Kidney glomerular epithelial cell (primary cell): ENCODE results near the gene NSG2.

Source experiments
- DNase-seq: peaks from one replicate; lab custom pipeline; 2025; lab: John Stamatoyannopoulos, UW

Gene NSG2

DNA sequence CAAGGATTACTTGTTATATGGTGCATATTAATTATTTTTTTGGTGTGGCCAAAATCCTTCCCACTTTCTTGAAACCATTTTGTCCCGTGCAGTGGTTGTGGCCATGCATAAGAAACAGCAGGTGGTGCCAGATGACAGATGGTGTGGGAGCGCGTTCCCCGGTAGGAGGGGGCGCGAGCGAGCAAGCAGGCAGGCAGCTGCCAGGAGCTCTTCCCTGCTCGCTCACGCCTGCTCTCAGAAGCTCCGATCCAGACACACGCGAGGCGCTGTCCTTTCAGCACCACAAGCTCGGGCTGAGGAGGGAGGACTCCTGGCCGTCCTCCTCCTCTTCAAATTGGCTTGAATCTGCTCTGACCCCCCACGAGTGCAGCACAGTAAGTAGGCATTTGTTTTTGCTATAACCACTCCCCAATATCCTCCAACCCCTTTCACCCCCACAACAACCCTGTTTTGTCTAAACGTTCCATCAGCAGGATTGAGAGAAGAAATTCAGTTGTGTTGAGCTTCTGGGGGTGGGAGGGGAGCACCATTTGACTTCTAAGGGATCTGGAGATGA, at the start of gene NSG2:
Gene NSG2 (plus strand): TSS at position 237 of the 556 bp plus-strand sequence. CDS start 1,050 bp downstream, outside the sequence.
- peak; percentile 70 for DNase-seq

DNA sequence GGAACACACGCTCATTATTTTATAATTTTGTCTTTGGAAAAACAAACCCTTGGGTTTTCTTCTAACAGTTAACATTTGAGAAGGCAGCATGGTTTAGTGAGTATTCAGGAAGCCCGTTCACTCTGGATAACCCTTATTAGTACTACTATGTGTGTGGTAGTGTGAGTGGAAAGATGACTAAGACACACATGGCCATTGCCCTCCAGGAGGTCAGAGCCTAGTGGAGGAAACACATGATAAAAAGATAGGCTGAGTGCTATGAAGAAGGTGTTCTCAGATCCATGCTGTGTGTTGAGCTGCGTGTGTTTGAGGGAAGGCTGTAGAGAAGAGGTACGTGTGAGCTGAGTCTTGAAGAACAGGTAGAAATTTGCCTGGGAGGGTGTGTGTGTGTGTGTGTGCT, 48.2 kb upstream of the NSG2 start:
- DNase-seq, result no peak

DNA sequence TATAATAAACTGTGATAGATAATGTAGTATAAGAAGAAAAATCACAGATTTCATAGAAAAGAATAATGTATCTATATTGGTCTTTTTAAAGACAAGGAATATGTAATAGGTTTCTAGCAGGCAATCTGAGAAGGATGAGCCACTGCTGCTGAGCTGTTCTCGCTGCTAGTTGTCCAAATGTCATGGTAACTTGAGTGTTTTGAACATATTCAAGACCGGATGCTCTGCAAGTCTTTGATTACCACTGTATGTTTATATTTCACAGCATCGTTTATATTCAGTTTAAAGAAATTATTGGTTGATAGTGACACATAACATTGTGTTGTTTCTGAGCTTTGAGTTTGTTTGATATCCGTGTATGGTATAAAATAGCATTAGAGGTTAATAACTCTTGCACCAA, 47.0 kb upstream of the NSG2 start:
- no peak for DNase-seq

DNA sequence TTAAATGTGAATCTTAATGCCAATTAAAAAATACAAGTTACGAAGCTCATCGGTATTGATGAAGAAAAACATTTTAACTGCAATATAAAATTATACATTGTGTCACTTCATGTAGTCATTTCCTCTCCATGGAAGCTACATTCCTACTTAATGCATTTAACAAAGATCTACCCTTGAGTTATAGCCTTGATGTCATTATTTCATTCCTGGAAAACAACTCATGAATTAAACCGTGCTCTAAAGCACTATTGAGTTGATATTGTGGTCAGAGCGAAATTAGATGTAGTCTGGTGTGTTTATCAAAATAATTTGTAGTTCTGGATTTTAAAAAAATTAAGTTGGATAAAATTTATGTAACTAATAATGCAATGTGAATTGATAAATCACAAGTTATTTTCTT, 45.4 kb upstream of the NSG2 start:
- DNase-seq, result no peak

DNA sequence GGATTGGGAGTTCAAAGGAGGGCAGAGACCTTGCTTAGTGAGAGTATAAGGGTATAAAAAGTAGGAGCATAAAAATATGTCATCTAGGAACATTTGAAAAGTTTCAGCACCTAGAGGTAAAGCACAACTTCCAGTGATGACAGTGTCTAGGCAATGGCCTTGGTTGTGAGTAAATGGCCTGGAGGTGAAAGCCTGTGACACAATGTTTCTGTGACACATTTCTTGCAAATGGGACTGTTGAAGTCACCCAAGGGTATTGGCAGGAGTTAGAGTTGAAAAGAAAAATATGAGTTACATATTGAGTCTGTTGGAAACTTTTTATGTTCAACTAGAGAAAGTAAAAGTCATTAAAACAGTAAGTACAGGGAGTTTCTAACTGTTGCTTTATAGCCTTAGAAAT, 41.7 kb upstream of the NSG2 start:
- no peak for DNase-seq

DNA sequence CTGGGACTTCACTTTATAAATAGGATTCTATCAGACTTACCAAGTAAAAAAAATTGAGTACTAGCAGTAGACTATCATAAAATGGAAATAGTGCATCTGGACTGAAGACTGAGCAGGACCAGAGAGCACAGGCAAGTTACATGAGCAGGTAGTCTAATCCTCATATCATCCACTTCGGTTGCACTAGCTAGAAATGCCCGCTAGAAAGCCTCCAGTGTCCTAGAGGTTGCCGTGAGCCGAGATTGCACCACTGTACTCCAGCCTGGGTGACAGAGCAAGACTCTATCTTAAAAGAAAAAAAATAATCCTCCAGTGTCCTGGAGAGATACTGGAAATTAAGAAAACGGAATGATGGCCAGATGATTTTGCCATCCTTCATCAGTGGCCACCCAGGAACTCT, 36.6 kb upstream of the NSG2 start:
- DNase-seq, result no peak

DNA sequence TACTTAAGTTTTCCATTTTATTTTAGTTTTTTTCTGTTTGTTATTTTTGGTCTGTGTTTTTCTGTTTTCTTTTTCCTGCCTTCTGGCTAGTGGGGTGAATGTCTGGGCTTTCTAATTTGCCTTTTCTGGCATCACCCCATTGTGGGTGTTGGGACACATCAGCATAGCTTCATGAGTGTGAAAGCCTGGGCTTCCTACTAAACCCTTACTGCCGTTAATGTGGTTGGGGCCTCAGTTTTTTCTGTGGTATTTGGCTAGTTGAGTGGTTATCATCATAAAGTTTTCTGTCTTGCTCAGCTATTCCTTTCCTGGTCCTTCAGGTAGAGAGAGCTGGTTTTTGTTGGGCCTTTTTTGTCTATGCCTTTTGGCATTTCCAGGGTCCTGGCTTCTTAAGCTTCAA, 35.1 kb upstream of the NSG2 start:
- DNase-seq, result no peak

DNA sequence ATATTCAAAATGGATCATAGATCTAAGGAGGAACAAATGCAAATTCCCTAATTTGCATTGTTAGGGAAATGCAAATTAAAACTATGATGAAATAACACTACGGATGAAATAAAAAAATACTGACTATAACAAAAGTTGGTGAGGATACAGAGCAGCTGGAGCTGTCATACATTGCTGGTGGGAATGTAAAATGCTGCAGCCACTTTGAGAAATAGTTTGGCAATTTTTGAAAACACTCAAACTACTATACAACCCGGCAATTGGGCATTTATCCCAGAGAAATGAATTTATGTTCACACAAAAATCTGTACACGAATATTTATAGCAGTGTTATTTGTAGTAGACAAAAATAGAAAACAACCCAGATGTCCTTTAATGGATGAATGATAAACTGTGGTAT, 34.1 kb upstream of the NSG2 start:
- DNase-seq, result no peak

DNA sequence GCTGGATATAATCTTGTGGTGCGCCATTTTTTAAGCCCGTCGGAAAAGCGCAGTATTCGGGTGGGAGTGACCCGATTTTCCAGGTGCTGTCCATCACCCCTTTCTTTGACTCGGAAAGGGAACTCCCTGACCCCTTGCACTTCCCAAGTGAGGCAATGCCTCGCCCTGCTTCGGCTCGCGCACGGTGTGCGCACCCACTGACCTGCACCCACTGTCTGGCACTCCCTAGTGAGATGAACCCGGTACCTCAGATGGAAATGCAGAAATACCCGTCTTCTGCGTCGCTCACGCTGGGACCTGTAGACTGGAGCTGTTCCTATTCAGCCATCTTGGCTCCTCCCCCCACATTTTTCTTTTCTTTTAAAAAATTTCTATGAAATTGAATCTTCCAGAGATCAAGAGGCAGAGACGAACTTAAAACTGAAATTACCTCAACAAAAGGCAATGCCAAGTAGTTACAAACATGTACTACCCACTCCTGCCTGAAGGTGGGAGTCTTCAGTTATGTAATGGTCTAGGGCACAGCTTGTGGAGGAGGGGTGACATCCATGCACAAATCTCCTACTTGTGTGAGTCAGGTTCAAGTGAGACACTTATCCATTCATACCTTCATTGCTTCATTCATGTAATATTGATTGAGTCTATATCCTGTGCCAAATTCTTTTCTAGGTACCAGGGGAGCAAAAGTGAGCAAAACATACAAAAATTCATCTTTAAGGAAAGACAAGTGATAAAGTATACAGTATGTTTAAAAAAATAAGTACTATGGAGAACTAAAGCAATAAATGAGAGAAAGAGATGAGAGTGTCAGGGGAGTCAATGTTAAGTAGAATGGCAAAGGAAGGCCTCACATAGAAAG, 25.2 kb upstream of the NSG2 start:
- peak; percentile 13 for DNase-seq

DNA sequence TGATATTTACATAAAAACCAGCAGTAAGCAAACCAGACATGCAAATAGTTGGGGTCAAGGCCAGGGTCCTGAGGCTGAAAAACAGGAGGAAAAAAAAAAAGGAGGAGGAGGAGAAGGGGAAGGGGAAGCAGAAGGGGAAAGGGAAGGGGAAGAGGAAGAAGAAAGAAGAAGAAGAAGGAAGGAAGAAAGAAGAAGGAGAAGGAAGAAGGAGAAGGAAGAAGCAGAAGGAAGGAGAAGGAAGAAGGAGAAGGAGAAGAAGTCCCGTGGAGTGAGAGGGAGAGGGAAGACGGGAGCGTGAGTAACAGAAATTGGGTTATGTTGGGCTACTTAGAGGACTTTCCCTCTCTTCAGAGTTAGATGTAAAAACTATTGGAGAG, 24.6 kb upstream of the NSG2 start:
- no peak for DNase-seq

DNA sequence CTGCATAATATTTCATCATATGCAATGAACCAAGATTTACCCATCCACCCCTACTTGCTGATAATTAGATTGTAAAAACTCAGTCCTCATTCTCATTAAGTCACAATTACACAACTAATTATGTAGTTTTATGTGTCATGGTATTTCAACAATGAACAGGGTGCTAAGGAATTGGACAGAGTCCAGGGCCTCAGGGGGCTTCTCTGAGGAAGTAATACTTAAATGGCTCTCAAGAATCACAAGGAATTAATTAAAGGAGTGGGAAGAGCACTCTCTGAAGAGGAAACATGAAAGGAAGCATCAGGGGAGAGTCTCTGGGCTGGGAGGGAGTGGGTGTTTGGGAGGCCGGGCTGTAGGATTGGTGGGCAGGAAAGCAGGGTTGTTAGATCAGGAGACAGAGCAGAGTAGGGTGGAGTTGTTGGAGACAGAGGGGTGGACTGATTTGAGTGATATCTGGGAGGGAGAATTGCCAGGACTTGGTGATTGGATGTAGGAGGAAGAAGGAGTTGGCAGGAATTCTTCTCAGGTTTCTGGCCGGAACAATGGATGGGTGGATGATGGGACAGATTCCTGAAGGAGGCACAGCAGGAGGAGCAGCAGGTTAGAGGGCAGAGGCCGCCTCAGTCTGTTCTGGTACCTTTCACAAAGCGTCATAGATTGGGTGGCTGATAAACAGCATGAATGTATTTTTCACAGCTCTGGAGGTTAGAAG, 23.0 kb upstream of the NSG2 start:
- DNase-seq, result no peak

DNA sequence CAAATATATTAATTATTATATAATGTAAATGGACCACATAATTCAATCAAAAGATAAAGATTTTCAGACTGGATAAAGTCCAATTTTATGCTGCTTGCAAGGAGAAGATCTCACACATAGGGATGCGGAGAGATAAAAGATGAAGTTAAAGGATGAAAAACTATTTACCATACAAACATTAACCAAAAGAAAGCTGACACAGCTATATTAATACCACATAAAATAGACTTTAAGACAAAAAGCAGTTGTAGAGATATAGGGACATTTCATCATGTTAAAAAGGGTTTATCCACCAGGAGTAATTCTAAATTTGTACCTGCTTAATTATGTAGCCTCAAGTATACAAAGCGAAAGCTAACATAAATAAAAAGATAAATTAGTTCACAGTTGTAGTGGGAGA, 15.2 kb upstream of the NSG2 start:
- no peak for DNase-seq

DNA sequence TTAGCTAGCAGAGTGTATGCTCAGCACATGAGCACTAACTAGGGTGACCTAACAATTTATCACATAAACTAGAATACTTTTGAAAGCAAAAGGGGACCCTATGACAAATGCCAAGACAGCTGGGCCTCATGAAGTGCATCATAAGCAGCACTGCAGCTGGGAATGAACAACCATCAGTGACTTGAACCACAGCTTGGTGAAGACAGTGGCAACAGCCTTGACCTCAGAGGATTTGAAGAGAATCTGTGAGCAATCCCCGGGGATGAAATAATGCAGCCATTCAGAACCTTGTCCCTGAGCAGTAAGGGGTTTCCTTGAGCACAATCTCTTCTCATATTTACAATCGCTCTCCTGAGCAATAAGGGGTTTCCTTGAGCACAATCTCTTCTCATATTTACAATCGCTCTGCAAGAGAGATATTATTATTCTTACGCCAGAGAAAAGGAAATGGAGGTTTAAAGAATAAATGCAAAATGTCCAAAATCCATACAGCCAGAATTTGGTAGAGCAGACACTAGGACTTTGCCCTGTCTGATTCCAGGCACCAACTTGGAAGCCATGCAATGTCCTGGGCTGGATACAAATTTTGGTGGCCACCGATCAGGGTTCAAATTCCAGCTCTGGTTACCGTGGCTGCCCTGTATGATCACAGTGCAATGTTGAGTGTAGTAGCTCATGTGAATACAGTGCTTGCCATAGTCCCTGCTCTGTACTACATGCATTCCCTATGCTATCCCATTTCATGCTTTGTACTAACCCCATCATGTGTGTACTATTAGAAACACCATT, 846 bp upstream of the NSG2 start:
- DNase-seq, result no peak

DNA sequence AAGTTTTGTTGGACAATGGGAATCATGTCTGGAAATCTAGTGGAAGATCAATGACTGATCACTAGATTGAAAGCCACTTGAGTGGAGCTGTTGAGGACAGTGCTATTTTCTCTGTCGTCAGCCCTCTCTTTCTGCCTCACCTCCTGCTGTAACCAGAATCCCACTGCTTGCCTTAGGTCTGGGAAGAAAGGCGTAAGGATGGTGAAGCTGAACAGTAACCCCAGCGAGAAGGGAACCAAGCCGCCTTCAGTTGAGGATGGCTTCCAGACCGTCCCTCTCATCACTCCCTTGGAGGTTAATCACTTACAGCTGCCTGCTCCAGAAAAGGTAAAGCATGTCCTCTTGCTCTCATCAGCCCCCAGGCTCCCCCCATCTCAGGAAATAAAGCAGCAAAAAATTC, 1.1 kb downstream of the NSG2 start:
- DNase-seq, result no peak

DNA sequence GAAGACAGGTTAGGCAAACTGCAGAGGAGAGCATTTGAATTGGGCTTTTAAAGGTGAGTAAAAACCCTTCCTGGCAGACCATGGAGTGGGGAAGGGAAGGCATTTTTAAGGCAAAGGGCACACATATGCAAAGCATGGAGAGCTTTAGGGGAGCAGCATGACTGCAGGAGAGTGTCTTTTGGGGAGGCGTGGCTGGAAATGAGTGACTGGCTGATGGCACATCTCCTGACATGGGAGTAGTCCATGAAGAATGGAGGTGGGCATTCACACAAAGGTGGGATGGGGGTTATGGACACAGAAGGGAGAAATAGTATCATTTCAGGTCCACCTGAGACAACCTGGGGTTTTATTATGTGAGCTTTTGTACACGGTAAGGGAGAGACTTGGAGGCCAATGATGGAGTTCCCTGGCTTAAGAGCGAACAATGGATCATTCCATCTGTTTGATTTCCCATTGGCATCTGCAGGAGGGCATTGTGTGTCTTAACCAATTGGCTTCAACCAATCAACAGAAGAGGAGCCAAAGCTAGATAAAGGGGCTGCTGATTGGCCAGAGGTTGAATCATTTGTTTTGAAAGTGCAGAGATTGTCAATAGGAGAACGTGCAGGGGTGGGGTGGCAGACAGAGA, 2.1 kb downstream of the NSG2 start:
- DNase-seq, result no peak

DNA sequence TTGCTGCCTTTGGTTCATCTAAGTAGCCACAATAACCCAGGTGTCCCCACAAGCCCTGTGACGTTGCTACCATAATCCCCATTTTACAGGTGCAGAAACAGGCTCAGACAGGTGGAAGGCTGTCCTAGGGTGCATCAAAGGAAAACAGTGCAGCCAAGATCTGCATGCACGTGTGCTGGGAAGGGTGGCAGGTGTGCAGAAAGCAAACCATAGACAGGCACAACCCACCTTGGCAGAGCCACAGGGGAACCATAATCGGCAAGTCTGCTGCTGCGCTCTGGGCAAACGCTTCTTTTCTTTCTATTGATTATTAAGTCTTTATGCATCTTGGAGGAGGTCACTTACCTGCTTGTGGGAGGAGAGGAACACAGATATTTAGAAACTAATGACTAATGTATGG, 7.1 kb downstream of the NSG2 start:
- DNase-seq, result no peak

DNA sequence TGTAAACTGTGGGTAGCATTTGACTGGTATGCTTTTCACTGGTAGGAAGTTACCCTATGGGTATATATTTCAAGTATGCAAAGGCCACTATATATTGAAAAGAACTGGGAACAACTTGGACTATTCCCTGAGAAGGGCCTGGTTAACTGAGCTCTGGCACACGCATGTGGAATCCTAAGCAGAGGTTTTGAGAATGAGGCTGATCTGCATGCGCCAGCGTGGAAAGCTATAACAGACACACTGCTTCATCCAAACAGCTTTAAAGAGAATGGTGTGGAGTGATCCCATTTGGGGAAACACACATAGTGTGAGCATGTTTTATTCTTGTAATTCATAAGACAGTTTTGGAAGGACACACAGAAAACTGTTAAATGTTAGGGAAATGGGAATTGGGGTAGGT, 8.4 kb downstream of the NSG2 start:
- DNase-seq, result no peak

DNA sequence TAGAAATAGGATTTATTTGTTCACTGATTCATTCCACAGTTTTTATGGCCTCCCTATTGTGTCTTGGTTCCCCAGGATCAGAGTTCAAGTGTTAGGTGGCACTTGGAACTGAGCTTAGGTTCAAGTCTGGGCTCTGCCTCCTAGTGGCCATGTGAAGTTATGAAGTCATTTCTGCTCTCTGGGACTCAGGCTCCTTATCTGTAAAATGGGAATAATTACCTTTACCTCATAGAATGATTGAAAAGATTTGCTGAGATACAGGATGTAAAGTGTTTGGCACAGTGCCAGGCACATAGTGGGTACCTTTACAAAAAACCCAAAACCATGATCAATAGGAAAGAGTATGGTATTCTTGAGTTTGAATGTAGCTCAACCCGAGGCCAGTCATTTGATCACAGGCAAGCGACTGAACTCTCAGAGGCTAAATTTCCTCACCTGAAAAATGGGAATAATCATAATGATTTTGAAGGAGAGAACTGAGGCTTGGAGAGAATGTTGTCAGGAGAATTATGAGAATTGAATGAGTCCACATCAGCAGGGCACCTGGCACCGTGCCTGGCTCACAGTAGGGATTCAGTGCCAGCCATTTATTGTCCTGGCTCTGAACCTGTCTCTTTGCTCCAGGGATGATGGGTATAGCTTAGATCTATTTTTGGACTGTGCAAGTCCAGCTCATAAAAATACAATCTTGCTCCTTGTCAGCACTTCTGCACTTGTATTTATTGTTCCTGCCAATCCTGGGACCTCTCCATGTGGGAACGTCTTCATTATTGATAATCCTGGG, 10.8 kb downstream of the NSG2 start:
- no peak for DNase-seq

DNA sequence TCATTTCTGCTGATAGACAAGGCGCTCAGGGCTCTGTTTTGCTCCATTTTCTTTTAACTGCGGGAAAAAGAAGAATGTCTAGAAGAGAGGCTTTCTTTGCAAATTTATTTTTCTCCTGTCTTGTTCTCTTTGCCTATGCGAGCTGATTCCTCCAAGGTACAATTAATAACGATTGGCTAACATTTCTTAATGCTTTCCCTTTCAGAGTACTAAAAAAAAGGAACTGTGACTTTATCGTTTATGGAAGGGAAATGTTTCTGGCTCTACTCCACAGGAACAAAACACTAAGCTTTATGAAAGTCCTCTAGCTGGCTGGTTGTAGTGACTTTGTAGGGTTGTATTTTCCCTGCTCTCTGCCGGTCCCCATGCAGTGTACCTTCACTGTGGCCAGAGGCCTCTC, 11.7 kb downstream of the NSG2 start:
- no peak for DNase-seq

DNA sequence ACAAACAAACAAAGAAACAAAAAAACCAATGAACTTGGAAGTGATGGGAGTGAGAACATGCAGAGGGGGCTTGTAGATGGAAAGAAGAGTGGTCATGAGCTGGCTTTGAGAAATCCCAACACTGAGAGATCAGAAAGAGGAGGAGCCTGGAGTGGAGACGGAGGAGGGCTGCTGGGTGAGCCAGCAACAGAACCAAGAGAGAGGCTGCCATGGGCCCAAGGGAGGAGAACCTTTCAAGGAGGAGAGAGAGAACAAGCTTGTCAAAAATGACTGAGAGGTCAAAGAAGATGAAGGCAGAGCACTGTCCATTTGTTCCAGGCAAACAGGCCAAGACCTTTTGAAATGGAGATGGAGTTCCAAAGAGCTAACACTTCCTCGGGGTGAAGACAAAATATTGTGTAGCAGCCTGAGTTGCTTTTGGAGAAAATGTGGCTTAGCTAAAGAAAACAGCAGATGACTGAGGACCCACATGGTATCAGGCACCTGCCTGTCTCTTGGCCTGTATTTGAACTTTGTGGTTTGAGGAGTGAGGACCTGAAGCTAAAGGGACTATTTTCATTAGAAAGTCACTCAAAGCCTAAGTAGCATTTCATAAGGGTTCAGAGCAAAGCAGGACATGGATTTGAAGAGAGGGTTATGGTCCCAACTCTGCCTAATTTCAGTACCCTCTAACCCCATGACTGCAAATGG, 13.1 kb downstream of the NSG2 start:
- DNase-seq, result no peak

DNA sequence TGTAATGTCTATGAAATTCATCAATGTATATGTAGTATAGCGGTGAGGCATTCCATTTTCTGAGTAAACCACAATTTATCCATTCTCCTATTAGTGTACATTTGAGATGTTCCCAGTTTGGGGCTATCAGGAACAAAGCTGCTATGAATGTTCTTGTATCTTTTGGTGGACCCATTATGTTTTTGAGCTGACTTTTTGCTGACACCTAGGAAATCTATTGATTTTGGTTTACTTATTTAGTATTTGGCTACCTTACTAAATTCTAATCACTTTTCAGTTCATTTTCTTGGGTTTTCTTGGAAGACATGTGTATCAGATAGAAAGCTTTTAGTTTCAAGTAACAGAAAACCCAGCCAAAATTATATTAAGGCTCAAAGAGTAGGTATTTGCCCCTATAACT, 13.7 kb downstream of the NSG2 start:
- no peak for DNase-seq
